T-helper 22 cell (primary cell): ENCODE measurements around the gene GNB1.
"Not testable (repeated sequence)": the region's sequence is repeated elsewhere in the genome, so short reads cannot be mapped to it uniquely, and the experiment has no call there.

Experiments used
- DNase-seq: peaks from one replicate; pipeline ENCODE4 v3.0.0-alpha.2; 2020; ENCODE audit warnings: low read depth

Gene GNB1

DNA sequence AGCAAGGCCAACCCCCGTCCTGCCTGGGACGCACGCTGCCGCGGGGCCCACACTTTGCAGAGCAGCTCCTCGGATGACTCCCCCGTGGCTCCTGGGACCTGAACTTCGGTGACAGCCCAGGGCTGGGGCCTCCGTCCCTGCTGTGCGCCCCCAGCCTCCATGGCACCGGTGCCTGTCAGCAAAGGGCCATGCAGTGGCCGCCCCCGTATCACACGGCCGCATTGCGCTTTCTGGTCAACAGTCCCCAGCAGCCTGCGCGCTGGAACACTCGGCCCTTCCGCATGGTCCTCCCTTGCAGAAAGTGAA lies 130.6 kb downstream of the GNB1 start:
- no peak for DNase-seq

GRCh38 chr1:1759456-1760344 lies 131.2 kb downstream of the GNB1 start:
- DNase-seq, result no peak

GRCh38 chr1:1758692-1759455 lies 132.0 kb downstream of the GNB1 start:
- DNase-seq, result no peak

- no peak for DNase-seq
Observed at GRCh38 chr1:1758059-1758621, 132.7 kb downstream of the GNB1 start.

DNA sequence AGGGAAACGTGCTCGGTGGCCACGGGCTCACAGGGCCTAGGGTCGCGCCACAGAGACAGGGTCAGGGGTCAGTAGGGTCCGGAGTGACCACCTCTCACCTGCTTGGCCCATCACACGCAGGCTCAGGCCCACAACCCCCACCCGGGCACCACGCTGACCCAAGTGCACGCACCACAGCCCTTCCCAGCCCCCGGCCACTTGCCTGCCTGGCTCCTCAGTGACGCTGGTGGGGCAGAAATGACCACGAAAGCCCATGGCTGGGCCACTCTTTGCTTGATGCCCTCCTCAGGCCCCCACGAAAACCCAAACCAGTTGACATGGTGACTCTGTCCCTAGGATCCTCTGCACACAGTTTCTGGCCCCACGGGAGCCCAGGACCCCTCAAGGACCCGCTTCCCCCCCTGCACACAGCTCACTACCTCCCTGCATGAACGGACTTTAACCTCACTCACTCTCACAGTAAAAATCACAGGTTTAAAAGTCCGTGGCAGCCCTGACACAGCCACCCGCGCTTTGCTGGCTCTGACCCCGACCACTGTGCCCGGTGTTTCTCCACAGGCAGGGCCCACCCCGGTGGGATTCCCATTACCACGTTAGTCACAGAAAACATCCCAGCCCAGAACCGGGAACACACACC lies 133.3 kb downstream of the GNB1 start:
- DNase-seq, result no peak

GRCh38 chr1:1756661-1757421 lies 134.0 kb downstream of the GNB1 start:
- no peak for DNase-seq

- no peak for DNase-seq
Observed at GRCh38 chr1:1755852-1756251, 135.0 kb downstream of the GNB1 start.

- DNase-seq, result no peak
Observed at GRCh38 chr1:1755426-1755825, 135.5 kb downstream of the GNB1 start.

- no peak for DNase-seq
Observed at GRCh38 chr1:1754051-1754815, 136.7 kb downstream of the GNB1 start.

DNA sequence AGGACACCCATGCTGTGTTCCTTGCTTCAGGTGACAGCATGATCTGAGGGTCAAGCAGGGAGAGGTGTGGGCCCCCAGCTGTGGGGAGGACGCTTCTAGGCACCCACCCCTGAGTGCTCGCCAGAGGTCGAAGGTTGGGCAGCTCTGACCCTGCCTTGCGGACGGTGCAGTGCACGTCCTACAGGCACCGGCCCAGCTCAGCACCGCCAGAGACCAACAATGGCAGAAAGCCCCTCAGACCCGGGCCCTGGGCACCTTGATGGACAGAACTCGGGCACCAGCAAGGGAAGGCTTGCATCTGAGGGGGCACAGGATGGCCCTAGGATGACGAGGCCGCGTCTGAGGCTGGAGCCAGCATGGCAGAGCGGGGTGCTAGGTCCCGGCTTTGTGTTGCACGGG lies 137.3 kb downstream of the GNB1 start:
- DNase-seq, result no peak

GRCh38 chr1:1752636-1753606 lies 138.0 kb downstream of the GNB1 start:
- DNase-seq, result no peak

DNA sequence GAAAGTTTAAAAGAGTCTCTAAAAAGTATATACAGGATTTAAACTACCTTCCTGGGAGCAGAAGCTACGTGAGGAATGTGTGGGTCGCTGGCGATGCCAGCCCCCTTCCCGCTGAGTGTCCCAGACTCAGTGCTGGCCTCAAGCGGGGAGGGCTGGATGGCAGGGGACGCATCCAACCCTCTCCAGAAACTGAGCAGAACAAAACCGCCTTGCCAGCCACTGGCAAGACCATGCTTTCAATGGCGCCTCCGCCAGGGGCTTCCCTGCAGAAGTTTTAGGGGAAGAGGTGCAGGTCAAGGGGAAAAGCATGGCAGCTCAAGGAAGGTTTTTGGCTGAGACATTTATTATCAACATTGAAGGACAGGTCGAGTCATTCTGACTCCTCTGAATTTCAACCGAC lies 138.7 kb downstream of the GNB1 start:
- DNase-seq, result no peak

GRCh38 chr1:1749941-1750340 lies 140.9 kb downstream of the GNB1 start:
- not testable (repeated sequence) for DNase-seq

DNA sequence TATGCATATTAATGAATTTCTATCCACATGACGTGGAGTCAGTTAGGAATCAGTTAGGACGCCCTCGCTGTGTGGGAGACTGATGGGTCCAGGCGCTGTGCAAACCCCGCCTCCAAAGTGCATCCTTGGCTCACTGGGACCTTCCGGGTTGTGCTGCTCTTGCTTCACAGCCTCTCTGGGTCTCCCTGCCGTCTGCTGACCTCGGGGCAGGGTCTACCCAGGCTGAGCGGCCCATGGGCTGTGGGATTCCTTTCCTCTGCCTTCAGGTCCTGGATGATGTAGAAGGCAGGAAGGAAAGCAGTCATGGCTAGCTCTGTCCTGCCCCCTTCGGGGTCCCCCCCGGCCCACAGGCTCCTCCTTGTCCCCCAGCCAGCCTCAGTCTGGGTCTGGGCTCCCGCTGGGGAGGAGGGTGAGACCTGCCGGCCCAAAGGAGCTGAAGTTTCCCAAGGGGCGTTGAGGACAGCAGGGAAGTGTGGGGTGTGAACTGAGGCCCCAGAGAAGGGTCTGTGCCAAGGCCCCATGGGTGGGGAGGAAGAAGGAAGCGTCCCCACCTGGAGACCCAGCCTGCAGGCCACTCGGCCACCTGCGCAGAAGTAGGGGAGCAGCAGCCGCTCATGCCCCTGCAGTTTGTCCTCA lies 142.1 kb downstream of the GNB1 start:
- DNase-seq, result no peak

- not testable (repeated sequence) for DNase-seq
Observed at GRCh38 chr1:1746566-1746909, 144.3 kb downstream of the GNB1 start.

- peak; percentile 77 for DNase-seq
Observed at GRCh38 chr1:1745651-1746565, 145.0 kb downstream of the GNB1 start.

- not testable (repeated sequence) for DNase-seq
Observed at GRCh38 chr1:1742529-1742928, 148.4 kb downstream of the GNB1 start.

GRCh38 chr1:1741013-1741412 lies 149.9 kb downstream of the GNB1 start:
- DNase-seq, result not testable (repeated sequence)
